Activated CD8-positive, alpha-beta T cell treated with anti-CD3 and anti-CD28 coated beads for 36 hours (primary cell): Measurements from ENCODE around the gene MMS19. TPM values are rescaled to one million over a fixed set of nuclear protein-coding genes. Genes with fewer than 3 reads are reported as not detected.
A peak's percentile ranks its signal among the peaks of the same experiment; 100 is the strongest.
"Not testable (repeated sequence)": the region's sequence is repeated elsewhere in the genome, so short reads cannot be mapped to it uniquely, and the experiment has no call there.

Experiments
- ATAC-seq: fragments of 200-7000 bp; cut with Tn5 transposase; one replicate; pipeline ENCODE4 v1.10.0; 2021; ENCODE audit warnings: mild to moderate bottlenecking, moderate library complexity
- CTCF ChIA-PET: fragments of 350-600 bp; sonication (Branson Sonifier 250); formaldehyde crosslinking; loops from one replicate; lab custom pipeline; 2021; ENCODE audit warnings: antibody characterized with exemption; lab: Charles Lee
- POLR2A ChIA-PET: fragments of 350-600 bp; sonication (Branson Sonifier 250); formaldehyde crosslinking; loops from one replicate; lab custom pipeline; 2021; ENCODE audit warnings: antibody characterized with exemption; lab: Charles Lee
- DNase-seq: peaks from one replicate; pipeline ENCODE4 v3.0.0-alpha.2; 2020
- H3K27ac Mint-ChIP-seq: one replicate; pipeline ENCODE4 v1.8.0; 2021; ENCODE audit warnings: mild to moderate bottlenecking, mixed read lengths
- H3K27me3 Mint-ChIP-seq: one replicate; pipeline ENCODE4 v1.8.0; 2021; ENCODE audit warnings: mixed read lengths
- H3K36me3 Mint-ChIP-seq: one replicate; pipeline ENCODE4 v1.8.0; 2021; ENCODE audit warnings: low read depth, mixed read lengths
- H3K4me1 Mint-ChIP-seq: one replicate; pipeline ENCODE4 v1.8.0; 2021; ENCODE audit warnings: low read depth, mixed read lengths
- H3K4me3 Mint-ChIP-seq: one replicate; pipeline ENCODE4 v1.8.0; 2021; ENCODE audit warnings: mild to moderate bottlenecking, moderate library complexity, mixed read lengths
- H3K9me3 Mint-ChIP-seq: one replicate; pipeline ENCODE4 v1.8.0; 2021; ENCODE audit warnings: mixed read lengths
- CTCF ChIP-seq: fragments of 200-600 bp; IDR thresholded peaks from one replicate; pipeline ENCODE4 v1.8.0; 2022; ENCODE audit warnings: antibody characterized with exemption, mild to moderate bottlenecking
- intact Hi-C: fragments of 100-400 bp; cut with micrococcal nuclease; formaldehyde crosslinking; loops from one replicate; pipeline ENCODE4 v1.10.0; 2022
- total RNA-seq, 2 experiments: library from RNA; stranded (reverse); gene quantifications; one replicate each; pipeline ENCODE4 v1.2.3, GENCODE V29; 2021

Gene MMS19
- total RNA-seq, 2 experiments from 2014 or later = 107 to 108 TPM

GRCh38 chr10:97479939-97480338 is 18.3 kb downstream of the MMS19 start:
- no peak for TF ChIP-seq CTCF
- DNase-seq (no peak), ATAC-seq (no peak)
- Mint-ChIP-seq H3K4me1 (peaks cover 8% of the 10 kb centered on the region), H3K4me3 (no peak overlapping the region), H3K27ac (no peak overlapping the region), H3K9me3 (no peaks in the 10 kb centered on the region), H3K27me3 (no peaks in the 10 kb centered on the region), H3K36me3 (peaks cover 49% of the 10 kb centered on the region)
- intact Hi-C loops = no loop called here
- POLR2A ChIA-PET = no interaction called here
- CTCF ChIA-PET = interaction anchor here (1.8 kb wide), 1 partner anchor 10 kb away, joined by 4 read pairs; no protein-coding TSS in a partner anchor

- ATAC-seq, H3K4me3 Mint-ChIP-seq, CTCF ChIA-PET, H3K27me3 Mint-ChIP-seq, POLR2A ChIA-PET, H3K4me1 Mint-ChIP-seq, H3K9me3 Mint-ChIP-seq, H3K27ac Mint-ChIP-seq, DNase-seq, intact Hi-C loops: not testable (repeated sequence)
- peaks cover 54% of the 10 kb centered on the region for H3K36me3 Mint-ChIP-seq
Measured at GRCh38 chr10:97479410-97479809, 18.8 kb downstream of the MMS19 start.

DNA sequence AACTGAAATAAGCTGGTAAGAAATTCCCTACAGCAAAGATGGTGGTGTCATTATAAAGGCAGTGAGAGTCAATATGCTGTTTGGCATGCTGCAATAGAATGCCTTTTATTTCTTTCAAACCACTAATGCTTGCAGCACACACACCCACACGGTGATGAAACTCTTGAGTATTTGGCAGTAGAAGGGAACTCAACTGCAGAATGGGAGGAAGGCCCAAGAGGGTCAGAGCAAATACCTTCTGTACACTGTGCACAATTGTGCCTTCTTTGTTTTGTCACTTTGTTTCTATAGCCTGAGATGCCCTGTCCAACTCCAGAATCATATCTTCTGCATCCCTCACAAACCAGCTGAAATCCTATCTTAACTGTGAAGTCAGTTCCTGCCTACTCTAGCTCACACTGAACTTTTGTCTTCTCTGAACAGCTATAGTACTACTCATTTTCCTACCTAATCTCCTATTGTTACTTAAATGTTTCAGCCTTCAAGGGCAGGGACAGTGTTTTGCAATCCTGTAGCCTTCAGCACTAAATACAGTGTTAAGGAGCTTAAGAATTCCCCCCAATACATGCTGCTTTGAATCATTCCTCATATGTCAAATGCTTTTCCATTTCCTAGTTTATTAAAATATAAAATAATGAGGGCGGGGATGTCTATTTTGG is 22.2 kb downstream of the MMS19 start:
- Mint-ChIP-seq H3K4me1 (peaks cover 5% of the 10 kb centered on the region), H3K4me3 (no peak overlapping the region), H3K27me3 (no peaks in the 10 kb centered on the region), H3K27ac (peak overlapping the region; percentile 43), H3K9me3 (no peaks in the 10 kb centered on the region), H3K36me3 (peaks cover 61% of the 10 kb centered on the region)
- TF ChIP-seq CTCF = no peak
- POLR2A ChIA-PET = interaction anchor here (1.6 to 2.7 kb wide), 2 partner anchors 8 to 11 kb away, joined by 4 to 9 read pairs; no protein-coding TSS in a partner anchor
- no peak for ATAC-seq
- no peak for DNase-seq
- CTCF ChIA-PET = interaction anchor here (1.2 to 1.4 kb wide), 2 partner anchors 11 to 96 kb away, joined by 3 to 4 read pairs; no protein-coding TSS in a partner anchor
- intact Hi-C loops = no loop called here

- Mint-ChIP-seq H3K4me3 (no peak overlapping the region), H3K4me1 (peaks cover 5% of the 10 kb centered on the region), H3K36me3 (peaks cover 59% of the 10 kb centered on the region), H3K27ac (no peak overlapping the region), H3K27me3 (no peaks in the 10 kb centered on the region), H3K9me3 (no peaks in the 10 kb centered on the region)
- TF ChIP-seq CTCF = no peak
- ATAC-seq = no peak
- ChIA-PET POLR2A (interaction anchor here (1.0 to 1.2 kb wide), 2 partner anchors 14 to 20 kb away, joined by 4 to 6 read pairs; no protein-coding TSS in a partner anchor), CTCF (interaction anchor here (1.2 to 1.4 kb wide), 2 partner anchors 10 to 97 kb away, joined by 4 to 5 read pairs; no protein-coding TSS in a partner anchor)
- intact Hi-C loops = no loop called here
- no peak for DNase-seq
Measured at GRCh38 chr10:97474918-97475317, 23.3 kb downstream of the MMS19 start.

DNA sequence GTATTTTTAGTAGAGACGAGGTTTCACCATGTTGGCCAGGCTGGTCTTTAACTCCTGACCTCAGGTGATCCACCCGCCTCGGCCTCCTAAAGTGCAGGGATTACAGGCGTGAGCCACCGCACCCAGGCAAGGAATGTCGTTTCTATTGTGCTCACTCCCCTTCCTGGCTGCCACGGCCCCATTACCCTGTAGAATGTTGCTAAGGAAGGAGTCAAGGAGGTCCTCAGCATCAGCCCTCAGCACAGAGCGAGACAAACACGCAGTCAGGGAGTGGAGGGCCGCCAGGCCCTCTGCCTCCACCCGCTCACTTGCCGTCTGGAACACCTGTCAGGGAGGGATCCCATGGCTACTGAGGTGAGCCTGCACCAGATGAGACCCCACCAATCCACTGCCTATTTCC is 29.4 kb downstream of the MMS19 start:
- H3K9me3 Mint-ChIP-seq, ATAC-seq, H3K4me1 Mint-ChIP-seq, H3K27me3 Mint-ChIP-seq, DNase-seq, H3K27ac Mint-ChIP-seq, intact Hi-C loops, H3K4me3 Mint-ChIP-seq, CTCF ChIA-PET: not testable (repeated sequence)
- H3K36me3 Mint-ChIP-seq = peaks cover 28% of the 10 kb centered on the region
- POLR2A ChIA-PET = interaction anchor here (0.6 to 0.7 kb wide), 2 partner anchors 26 to 93 kb away, joined by 3 to 4 read pairs; no protein-coding TSS in a partner anchor

GRCh38 chr10:97468162-97468561 is 30.1 kb downstream of the MMS19 start:
- H3K27me3 Mint-ChIP-seq = no peaks in the 10 kb centered on the region
- H3K9me3 Mint-ChIP-seq = no peaks in the 10 kb centered on the region
- peak overlapping the region; percentile 42 for H3K27ac Mint-ChIP-seq
- intact Hi-C loops = no loop called here
- POLR2A ChIA-PET = interaction anchor here (0.7 to 4.3 kb wide), 3 partner anchors 8 to 26 kb away, joined by 4 to 27 read pairs (median 4); no protein-coding TSS in a partner anchor
- CTCF ChIA-PET = interaction anchor here (1.0 kb wide), 2 partner anchors 60 to 430 kb away, joined by 3 to 4 read pairs; no protein-coding TSS in a partner anchor
- H3K4me3 Mint-ChIP-seq = no peak overlapping the region
- ATAC-seq (no peak), DNase-seq (no peak)
- peaks cover 27% of the 10 kb centered on the region for H3K36me3 Mint-ChIP-seq
- no peaks in the 10 kb centered on the region for H3K4me1 Mint-ChIP-seq
- TF ChIP-seq CTCF = no peak
